NCI-H345 (cell line): ENCODE measurements around the gene SLC27A3.
"Not testable (repeated sequence)": the region's sequence is repeated elsewhere in the genome, so short reads cannot be mapped to it uniquely, and the experiment has no call there.

Experiments
- DNase-seq: peaks from one replicate; lab custom pipeline; 2025; lab: John Stamatoyannopoulos, UW

The SLC27A3 gene

GRCh38 chr1:153780551-153780950 lies 5.3 kb downstream of the SLC27A3 start:
- DNase-seq: no peak

DNA sequence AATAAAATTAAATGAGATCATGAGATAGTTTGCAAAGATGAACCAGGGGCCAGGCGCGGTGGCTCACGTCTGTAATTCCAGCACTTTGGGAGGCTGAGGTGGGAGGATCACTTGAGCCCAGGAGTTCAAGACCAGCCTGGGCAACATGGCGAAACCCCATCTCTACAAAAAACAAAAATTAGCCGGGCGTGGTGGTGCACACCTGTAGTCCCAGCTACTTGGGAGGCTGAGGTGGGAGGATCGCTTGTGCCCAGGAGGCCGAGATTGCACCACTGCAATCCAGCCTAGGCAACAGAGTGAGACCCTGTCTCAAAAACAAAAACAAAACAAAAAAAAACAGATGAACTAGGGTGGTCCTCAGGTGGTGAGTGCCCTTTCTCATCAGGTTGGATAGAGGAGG lies 7.4 kb downstream of the SLC27A3 start:
- not testable (repeated sequence) for DNase-seq

DNA sequence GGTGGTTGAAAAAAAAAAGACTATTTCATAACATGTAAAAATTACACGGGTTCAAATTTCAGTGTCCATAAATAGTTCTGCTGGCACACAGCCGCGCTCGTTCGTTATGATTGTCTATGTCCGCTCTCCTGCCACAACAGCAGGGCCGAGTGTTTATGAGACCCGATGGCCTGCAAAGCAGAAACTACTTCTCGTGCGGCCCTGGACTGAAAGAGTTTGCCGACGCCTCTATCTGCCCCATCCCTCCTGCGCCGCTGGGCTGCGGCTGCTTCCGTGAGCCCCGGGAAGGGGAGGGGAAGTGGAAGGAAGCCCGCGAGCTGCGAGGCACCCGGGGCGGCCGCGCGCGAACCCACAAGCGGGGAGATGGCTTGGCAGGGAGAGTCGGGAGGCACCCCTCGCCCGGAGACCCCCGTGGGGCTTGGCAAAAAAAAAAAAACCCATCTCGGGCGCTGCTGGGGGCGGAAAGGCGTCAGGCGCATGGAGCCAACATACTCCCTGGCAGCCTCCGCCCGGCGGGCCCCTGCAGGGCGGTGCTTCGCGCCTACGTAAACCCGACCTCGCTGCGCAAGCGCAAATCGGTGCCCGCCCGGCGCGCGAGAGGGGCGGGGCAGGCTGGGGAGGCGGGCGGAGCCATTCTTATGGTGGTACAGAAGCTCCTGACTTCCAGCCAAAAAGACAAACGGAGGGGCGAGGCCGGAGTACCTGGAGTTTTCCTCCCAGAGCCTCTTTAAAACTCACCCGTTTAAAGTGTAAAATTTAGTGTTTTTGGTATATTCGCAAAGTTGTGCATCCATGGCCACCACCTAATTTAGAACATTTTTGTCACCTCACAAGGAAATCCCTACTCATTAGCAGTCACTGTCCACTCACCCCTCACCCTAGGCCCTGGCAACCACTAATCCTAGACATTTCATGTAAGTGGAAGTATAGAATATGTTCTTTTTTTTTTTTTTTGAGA lies 8.3 kb downstream of the SLC27A3 start:
- peak; percentile 99 for DNase-seq

GRCh38 chr1:153786038-153786790 lies 11.0 kb downstream of the SLC27A3 start:
- no peak for DNase-seq

GRCh38 chr1:153789478-153790034 lies 14.3 kb downstream of the SLC27A3 start:
- DNase-seq: no peak

DNA sequence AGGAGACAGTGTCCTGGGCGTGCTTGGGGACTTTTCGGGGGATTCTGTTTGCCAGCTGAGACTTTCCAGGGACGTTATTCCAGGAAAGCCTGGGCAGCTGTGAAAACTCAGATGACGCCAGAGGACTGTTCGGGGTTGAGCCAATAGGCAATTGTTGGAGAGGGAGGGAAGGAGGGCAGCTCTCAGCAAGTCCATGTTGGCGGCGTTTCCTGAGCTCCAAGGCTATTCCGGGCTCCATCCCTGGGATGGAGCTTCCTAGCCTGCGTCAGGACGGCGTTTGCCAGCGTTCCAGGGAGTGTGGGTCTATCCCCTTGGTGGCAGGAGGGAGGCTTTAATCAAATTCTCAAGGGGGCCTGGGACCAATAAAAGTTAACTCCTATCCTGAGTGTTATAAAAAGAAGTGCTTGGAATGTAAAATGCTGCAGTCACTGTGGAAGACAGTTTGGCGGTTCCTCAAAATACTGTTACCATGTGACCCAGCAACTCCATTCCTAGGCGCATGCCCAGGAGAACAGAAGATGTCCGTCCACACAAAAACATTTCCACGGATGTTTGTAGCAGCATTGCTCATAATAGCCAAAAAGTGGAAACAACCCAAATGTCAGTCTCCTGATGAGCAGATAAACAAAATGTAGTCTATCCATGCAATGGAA lies 15.2 kb downstream of the SLC27A3 start:
- DNase-seq: no peak

DNA sequence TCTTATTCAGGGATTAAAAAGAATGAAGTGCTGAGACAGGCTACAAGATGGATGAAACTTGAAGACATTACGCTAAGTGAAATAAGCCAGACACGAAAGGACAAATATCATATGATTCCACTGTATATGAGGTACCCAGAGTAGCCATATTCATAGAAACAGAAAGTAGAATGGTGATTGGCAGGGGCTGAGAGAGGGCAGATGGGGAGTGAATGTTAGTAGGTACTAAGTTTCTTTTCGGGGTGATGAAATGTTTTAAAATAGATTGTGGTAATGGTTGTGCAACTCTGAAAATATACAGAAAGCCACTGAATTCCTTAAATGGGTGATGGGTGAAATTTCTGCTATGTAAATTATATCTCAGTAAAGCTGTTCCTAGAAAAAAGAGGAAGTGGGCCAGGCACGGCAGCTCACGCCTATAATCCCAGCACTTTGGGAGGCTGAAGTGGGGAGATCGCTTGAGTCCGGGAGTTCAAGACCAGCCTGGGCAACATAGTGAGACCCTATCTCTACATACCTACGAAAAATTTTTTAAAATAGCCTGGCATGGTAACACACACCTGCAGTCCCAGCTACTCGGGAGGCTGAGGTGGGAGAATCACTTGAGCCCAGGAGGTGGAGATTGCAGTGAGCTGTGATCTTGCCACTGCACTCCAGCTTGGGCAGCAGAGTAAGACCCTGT lies 15.9 kb downstream of the SLC27A3 start:
- DNase-seq: no peak

DNA sequence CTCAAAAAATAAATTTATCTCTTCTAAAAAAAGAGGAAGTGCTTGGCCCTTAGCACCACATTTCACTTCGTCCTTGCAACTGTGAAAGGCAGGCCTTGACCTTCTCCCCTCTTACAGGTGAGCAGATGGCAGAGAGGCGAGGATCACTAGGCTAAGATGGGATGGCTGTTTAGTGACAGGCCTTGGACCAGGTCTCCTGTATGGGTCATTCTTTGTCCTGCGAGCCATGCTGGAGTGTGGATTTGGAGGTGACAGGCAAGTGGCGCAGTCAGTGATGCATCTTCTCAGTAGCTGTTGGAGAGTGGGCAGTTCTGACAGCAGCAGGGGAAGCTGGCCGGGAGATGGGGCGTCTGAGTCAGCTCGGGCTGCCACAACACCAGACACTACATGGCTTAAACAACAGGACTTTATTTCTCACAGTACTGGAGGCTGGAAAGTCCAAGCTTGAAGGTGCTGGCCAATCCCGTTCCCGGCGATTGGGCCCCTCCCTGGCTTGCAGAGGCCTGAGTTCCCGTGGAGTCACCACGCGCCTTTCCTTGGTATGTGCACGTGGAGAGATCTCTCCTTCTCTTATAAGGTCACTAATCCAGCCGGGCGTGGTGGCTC lies 16.5 kb downstream of the SLC27A3 start:
- DNase-seq: no peak

GRCh38 chr1:153792631-153793041 lies 17.4 kb downstream of the SLC27A3 start:
- DNase-seq: no peak

DNA sequence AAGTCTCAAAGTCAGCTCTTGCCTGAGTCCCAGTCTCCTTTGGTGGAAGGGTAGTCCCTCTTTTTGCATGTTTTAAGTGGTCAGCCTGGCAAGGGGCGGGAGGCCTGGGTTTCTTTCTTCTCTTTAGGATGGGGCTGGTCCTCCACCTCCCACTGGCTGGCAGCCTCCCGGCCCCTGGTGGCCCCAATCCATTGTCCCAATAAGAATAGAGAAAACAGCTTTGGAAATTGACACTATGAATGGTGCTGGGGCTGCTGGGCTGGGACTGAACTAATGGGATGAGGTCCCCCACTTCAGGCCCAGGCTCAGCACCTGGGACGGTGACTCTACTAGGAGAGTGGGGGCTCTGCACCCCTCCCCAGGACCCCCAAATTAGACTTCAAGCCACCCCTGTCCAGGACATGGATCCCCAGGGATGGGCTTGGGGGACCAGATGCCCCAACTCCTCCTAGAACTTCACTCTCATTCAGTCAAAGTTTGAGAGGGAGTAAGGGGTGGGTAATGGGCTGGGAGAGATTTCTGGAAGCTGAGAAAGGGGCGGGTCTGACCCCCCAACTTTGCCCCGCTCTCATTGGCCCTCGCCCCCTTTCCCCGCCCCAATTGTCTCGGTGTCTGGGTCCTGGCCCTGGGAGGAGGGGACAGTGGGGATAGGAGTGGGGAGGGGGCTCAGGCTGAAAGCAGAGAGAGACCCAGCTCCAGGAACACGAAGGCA lies 18.2 kb downstream of the SLC27A3 start:
- DNase-seq: no peak

DNA sequence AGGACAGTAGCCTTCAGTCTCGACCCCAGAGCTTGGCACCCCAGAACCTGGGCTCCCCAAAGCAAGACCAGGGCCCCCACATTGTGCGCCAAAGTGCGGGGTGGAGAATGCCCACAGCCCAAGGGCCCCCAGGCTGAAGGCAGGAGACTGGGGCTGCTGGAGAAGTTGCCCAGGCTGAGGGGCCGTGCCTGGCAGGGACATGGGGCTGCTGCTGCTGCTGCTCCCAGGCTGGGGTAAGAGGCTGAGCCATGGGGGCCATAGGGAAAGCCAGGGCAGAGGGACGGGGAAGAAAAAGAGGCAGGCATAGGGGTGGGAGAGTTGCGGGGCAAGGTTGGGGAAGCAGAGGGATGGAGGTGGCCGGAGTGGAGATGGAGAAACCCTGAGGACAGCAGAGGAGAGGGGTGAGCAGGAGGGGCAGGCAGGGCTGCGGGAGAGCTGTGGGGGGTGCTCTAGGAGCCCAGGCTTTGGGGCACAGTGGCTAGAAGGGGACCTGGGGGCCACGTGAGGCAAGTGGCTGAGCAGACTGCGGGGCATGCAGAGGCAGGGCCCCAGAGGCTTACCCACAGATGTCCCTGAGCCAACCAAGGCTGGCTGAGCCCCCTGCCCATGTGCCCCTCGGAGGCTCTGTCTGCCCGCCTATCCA lies 18.9 kb downstream of the SLC27A3 start:
- no peak for DNase-seq

DNA sequence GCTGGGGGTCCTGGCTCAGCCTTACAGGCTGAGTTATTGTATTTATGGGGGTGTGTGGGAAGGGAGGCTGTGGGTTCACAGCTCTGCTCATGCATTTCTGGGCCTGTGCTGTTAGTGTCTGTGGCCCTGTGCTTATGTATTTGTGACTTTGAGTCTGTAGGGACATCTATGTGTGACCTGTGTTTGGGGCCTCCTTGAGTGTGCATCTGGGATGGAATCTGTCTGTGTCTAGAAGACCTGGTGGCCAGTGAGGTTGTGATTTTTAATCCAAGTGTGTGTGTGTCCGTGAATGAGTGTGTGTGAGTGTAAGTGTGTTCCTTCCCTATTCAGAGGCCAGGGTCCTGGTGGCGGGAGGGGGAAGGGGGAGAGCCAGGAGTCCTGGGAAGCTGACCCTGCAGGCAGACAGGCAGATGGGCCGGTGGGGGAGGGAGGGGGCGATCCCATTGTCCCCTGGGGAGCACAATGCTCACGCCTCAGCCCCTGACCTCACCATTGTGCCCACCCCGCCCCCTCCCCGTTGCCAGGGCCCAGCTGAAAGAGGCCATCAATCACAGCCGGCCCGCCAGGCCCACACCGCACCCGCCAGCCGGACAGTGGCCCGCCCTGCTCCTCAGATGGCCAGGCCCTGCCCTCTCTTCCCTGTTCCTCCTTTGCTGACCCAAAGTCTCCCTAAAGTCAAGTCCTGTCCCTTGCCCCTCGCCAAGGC lies 19.6 kb downstream of the SLC27A3 start:
- no peak for DNase-seq

DNA sequence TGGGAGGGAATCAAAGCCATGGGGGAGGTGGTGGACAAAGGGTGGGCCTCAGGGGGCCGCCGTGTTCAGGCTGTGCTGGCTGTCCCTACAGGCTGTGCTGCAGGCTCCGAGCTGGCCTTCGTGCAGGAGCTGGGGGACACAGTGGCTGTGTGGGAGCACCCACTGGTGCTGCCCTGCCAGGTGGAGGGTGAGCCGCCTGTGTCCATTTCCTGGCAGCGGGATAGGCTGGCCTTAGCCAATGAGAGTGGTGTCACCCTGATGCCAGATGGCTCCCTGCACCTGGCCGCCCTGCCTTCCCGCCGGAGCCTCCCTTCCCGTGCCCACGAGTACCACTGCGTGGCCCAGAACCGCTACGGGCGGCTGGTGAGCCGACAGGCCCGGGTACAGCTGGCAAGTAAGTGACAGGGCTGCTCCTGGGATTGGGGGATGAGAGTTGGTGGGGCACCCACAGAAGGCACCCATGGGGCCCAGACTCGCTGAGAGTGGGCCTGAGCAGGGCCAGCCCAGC lies 20.2 kb downstream of the SLC27A3 start:
- no peak for DNase-seq

- DNase-seq: no peak
Measured at GRCh38 chr1:153795934-153796785, 21.0 kb downstream of the SLC27A3 start.

DNA sequence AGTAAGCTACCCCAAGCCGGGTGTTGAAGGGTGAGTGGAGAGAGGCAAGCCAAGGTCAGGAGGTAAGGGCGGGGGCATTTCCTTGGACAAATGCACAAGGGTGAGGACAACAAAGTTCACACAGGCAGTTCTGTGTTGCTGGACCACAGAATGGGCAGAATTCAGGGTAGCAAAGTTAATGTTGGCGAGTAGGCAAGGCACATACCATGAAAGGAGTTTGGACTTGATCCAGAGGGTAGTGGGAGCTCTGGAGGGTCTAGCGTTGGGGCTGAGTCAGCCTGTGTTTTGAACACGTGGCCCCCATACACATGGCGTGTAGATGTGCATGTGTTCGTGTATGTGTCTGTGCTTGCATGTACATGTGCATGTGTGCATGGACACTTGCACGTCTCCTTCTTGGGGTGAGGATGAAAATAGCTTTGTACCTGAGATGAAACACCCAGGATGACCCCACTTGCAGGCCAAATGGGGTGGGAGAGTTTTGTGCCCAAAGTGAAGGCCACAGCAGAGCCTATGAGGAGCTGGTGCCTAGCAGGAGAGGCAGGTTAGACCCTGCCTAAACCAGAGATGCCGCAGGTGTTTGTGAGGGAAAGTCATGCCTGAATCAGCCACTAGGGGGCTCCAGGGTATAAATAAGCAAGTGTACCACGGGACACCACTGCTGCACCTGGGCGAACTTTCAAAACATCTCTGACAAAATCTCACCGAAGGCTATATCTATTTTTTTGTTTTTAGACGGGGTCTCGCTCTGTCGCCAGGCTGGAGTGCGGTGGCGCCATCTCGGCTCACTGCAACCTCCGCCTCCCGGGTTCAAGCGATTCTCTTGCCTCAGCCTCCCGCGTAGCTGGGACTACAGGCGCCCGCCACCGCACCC lies 21.8 kb downstream of the SLC27A3 start:
- peak; percentile 93 for DNase-seq

GRCh38 chr1:153798468-153798780 lies 23.2 kb downstream of the SLC27A3 start:
- no peak for DNase-seq

DNA sequence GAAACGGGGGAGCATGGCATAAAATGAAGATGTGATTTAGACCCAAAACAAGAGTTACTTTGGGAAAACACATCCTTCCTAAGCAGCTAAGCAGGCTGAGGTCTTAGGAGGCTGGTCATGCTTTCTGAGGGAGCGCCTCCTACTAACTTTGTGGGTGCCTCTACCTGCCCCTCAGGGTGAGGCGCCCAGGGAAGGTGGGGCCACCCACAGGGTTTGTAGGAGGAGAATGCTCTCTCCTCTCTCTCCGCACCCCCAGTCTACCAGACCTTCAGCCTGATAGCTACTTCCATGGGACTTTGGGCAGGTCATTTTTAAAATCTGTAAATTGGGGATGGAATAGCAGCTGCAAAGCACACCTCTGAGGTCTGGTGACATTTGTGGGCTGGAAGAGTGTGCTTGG lies 23.8 kb downstream of the SLC27A3 start:
- DNase-seq: no peak
